HepG2 (cell line): ENCODE results near the gene ALG1L2. TPM values are rescaled to one million over a fixed set of nuclear protein-coding genes. Genes with fewer than 3 reads are reported as not detected.
"Not testable (repeated sequence)": the region's sequence is repeated elsewhere in the genome, so short reads cannot be mapped to it uniquely, and the experiment has no call there.

Experiments used
- ATAC-seq: fragments of 200-7000 bp; cut with Tn5 transposase; 3 replicates; pipeline ENCODE4 v1.9.1; 2020; ENCODE audit warnings: mild to moderate bottlenecking, moderate library complexity
- BruUV-seq: library from RNA; stranded (reverse); fragments of 400-500 nt; replicated peaks from 2 replicates; lab custom pipeline; 2021; lab: Mats Ljungman, UMichigan
- CTCF ChIA-PET: fragments of 300-600 bp; formaldehyde crosslinking; extraction: SDS; loops from one replicate; lab custom pipeline; 2021; ENCODE audit warnings: low total read pairs, inconsistent platforms, low intra/inter-chr PET ratio; lab: Yijun Ruan, JAX
- POLR2A ChIA-PET: fragments of 350-600 bp; sonication (Branson Sonifier 250); formaldehyde crosslinking; loops from one replicate; lab custom pipeline; 2020; ENCODE audit warnings: antibody characterized with exemption, inconsistent platforms; lab: Yijun Ruan, JAX
- DNase-seq: peaks from one replicate; pipeline ENCODE4 v3.0.0-alpha.2; 2015; ENCODE audit warnings: low spot score
- FAIRE-seq: peaks from 3 replicates; lab custom pipeline; 2011; peaks lifted over from hg19 to GRCh38; lab: Jason Lieb, UNC
- H2AFZ ChIP-seq: one replicate; pipeline ENCODE4 v1.6.1; 2011; ENCODE audit warnings: low read length, inconsistent platforms
- H3K27ac ChIP-seq: fragments of 300-600 bp; 3 replicates; pipeline ENCODE4 v1.8.0; 2011; ENCODE audit warnings: mixed run types, mild to moderate bottlenecking, mixed read lengths, low read length, inconsistent platforms; ENCODE audit not compliant: insufficient read depth; ENCODE audit errors: extremely low read length
- H3K27me3 ChIP-seq, 2 experiments: fragments of 200-600 bp in 1 of 2; 2 replicates in 1 of 2; 3 replicates in 1 of 2; pipeline versions ENCODE4 v1.6.0 to v1.8.0; 2011; ENCODE audit warnings: low read length in 2 of 2, mild to moderate bottlenecking in 2 of 2, moderate library complexity in 2 of 2, inconsistent platforms in 1 of 2; ENCODE audit not compliant: insufficient read depth in 2 of 2, control insufficient read depth in 1 of 2
- H3K36me3 ChIP-seq, 2 experiments: fragments of 200-600 bp in 1 of 2; replicated peaks in 1 of 2; 2 replicates in 1 of 2; 3 replicates in 1 of 2; pipeline versions ENCODE4 v1.5.1 to v1.8.0; 2011; ENCODE audit warnings: low read length in 2 of 2, inconsistent platforms in 1 of 2; ENCODE audit not compliant: insufficient read depth in 2 of 2, control insufficient read depth in 1 of 2
- H3K4me1 ChIP-seq: 2 replicates; pipeline ENCODE4 v1.5.1; 2012; ENCODE audit warnings: low read length, inconsistent platforms; ENCODE audit not compliant: insufficient read depth
- H3K4me2 ChIP-seq: 2 replicates; pipeline ENCODE4 v1.6.0; 2011; ENCODE audit warnings: low read depth, low read length, inconsistent platforms
- H3K4me3 ChIP-seq, 3 experiments: fragments of 200-600 bp in 1 of 3; sonication (generic), shearing (Covaris generic) in 1 of 3; replicated peaks in 1 of 3; 2 replicates each; pipeline ENCODE4 v1.5.1; 2011 to 2016; ENCODE audit warnings: low read length in 3 of 3, inconsistent platforms in 2 of 3, low read depth in 2 of 3, mild to moderate bottlenecking in 2 of 3, control low read depth in 1 of 3, mixed read lengths in 1 of 3; ENCODE audit not compliant: insufficient read depth in 1 of 3
- H3K79me2 ChIP-seq: one replicate; pipeline ENCODE4 v1.6.1; 2011; ENCODE audit warnings: low read length, inconsistent platforms; ENCODE audit not compliant: insufficient read depth
- H3K9ac ChIP-seq: 2 replicates; pipeline ENCODE4 v1.6.0; 2011; ENCODE audit warnings: mild to moderate bottlenecking, low read depth, low read length, inconsistent platforms; ENCODE audit not compliant: insufficient read depth
- H3K9me3 ChIP-seq: 2 replicates; pipeline ENCODE4 v1.5.1; 2012; ENCODE audit warnings: mild to moderate bottlenecking, low read length
- H4K20me1 ChIP-seq: 2 replicates; pipeline ENCODE4 v1.6.0; 2011; ENCODE audit warnings: inconsistent platforms, mild to moderate bottlenecking, low read length, moderate library complexity; ENCODE audit not compliant: insufficient read depth
- STAG1 ChIP-seq: sonication (generic); formaldehyde crosslinking; IDR thresholded peaks from 2 replicates; pipeline ENCODE4 v1.4.0; 2020; ENCODE audit warnings: missing genetic modification reagents
- WGBS: methylation state at CpG from one replicate; pipeline ENCODE4 v1.1.6; 2017; ENCODE audit warnings: low lambda C conversion rate; 5-methylcytosine and 5-hydroxymethylcytosine counted together
- in situ Hi-C: cut with HindIII; loops from 2 replicates; pipeline ENCODE4 v1.10.0; 2017; ENCODE audit warnings: low pct_unique_long_range_greater_than_20kb; ENCODE audit not compliant: extremely low pct_ligation_motif_present
- intact Hi-C: fragments of 100-400 bp; cut with micrococcal nuclease; formaldehyde crosslinking; loops from one replicate; pipeline ENCODE4 v1.10.0; 2022; ENCODE audit not compliant: unreplicated experiment
- polyA plus RNA-seq, 8 experiments: library from polyadenylated mRNA; depleted of rRNA in 3 of 8; stranded (reverse) in 7 of 8; unstranded in 1 of 8; fragments of >200 nt; fragmentation: Illumina TruSeq in 4 of 8; extraction: Trizol in 4 of 8; gene quantifications; 2 replicates each; pipeline versions ENCODE4 v1.2.1 to v1.2.3, GENCODE V29; 2011 to 2016; ENCODE audit warnings: low read depth in 4 of 8, missing spikeins in 1 of 8, mixed read lengths in 1 of 8; ENCODE audit not compliant: insufficient read depth in 1 of 8
- total RNA-seq, 5 experiments: library from RNA; depleted of rRNA; stranded (reverse); fragments of >200 nt; fragmentation: Illumina TruSeq; extraction: Trizol; gene quantifications; 2 replicates each; pipeline ENCODE4 v1.2.3, GENCODE V29; 2016; ENCODE audit warnings: low read depth in 1 of 5
- TF ChIP-seq, protein P1 (sequence below): sonication (generic); formaldehyde crosslinking; IDR thresholded peaks from 2 replicates; pipeline ENCODE4 v1.5.0; 2020; ENCODE audit warnings: mild to moderate bottlenecking, missing genetic modification reagents, moderate library complexity

Gene ALG1L2
- total and polyA plus RNA-seq, 2 of the 13 experiments (the other 11 are each of a cell fraction or from before 2014, with no cell fraction given) = 0.13 to 0.55 TPM

DNA sequence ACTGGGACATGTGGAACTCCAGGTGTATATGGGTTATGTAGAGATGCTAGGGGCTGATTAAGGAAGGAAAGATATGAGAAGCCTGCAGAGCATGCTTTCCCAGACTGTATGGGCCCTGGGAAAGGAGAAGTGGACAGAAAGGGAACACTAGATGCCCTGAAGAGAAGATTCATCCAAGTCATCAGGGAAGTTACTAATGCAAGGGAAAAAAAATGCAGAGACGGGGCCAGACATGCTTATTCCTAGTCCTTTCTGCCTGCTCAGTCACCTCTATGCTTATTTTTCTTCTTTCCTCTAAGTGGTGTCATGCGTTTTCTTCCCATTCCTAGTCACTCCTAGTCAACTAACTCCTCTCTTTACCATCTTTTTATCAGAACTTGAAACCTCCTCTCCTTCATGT is 43.8 kb downstream of the ALG1L2 start:
- intact Hi-C loops, FAIRE-seq, DNase-seq, ATAC-seq, BruUV-seq, H4K20me1 ChIP-seq, H2AFZ ChIP-seq, H3K27ac ChIP-seq, H3K4me1 ChIP-seq, H3K9me3 ChIP-seq, POLR2A ChIA-PET, in situ Hi-C loops, H3K79me2 ChIP-seq, H3K4me2 ChIP-seq, H3K36me3 ChIP-seq, H3K9ac ChIP-seq, H3K4me3 ChIP-seq, CTCF ChIA-PET, H3K27me3 ChIP-seq: not testable (repeated sequence)
- WGBS = 22% methylated on average over 2 of the region's 2 CpGs

DNA sequence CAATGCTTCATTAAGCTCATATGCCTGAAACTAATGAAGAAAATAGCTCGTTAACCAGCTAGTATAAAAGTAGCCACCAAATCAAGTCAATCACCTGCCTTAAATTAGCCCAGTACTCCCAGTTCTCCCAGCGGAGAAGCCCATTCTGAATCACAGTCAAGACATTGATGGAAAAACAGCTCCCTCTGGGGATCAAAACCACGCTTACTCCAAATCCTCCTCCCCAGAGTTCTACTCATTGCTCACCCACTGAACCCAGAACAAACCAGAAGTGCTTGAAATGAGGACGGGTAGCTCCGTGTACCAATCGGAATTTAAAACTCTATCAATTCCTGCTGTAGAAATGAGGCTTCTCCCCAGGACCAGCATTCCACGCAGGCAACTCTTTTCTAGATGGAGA is 54.7 kb downstream of the ALG1L2 start:
- BruUV-seq, H3K9me3 ChIP-seq, H3K9ac ChIP-seq, H3K4me3 ChIP-seq, H4K20me1 ChIP-seq, ATAC-seq, H3K4me1 ChIP-seq, H3K79me2 ChIP-seq, H2AFZ ChIP-seq, in situ Hi-C loops, intact Hi-C loops, H3K36me3 ChIP-seq, DNase-seq, H3K4me2 ChIP-seq, CTCF ChIA-PET, POLR2A ChIA-PET, H3K27me3 ChIP-seq, H3K27ac ChIP-seq, FAIRE-seq: not testable (repeated sequence)
- TF ChIP-seq, protein P1, sequence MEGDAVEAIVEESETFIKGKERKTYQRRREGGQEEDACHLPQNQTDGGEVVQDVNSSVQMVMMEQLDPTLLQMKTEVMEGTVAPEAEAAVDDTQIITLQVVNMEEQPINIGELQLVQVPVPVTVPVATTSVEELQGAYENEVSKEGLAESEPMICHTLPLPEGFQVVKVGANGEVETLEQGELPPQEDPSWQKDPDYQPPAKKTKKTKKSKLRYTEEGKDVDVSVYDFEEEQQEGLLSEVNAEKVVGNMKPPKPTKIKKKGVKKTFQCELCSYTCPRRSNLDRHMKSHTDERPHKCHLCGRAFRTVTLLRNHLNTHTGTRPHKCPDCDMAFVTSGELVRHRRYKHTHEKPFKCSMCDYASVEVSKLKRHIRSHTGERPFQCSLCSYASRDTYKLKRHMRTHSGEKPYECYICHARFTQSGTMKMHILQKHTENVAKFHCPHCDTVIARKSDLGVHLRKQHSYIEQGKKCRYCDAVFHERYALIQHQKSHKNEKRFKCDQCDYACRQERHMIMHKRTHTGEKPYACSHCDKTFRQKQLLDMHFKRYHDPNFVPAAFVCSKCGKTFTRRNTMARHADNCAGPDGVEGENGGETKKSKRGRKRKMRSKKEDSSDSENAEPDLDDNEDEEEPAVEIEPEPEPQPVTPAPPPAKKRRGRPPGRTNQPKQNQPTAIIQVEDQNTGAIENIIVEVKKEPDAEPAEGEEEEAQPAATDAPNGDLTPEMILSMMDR = peak; percentile 32
- TF ChIP-seq STAG1 (CRISPR knock-in tag) = peak; percentile 31; the same call in 1 of the 2 replicates
- WGBS = 13% methylated on average over 7 of the region's 7 CpGs
